OCI-LY3 (cell line): Measurements from ENCODE around the gene BACH2.

Experiments
- H2AFZ ChIP-seq: fragments of 200-600, 300-600 bp; shearing (Covaris generic); 2 replicates; pipeline ENCODE4 v1.6.0; 2014; ENCODE audit warnings: antibody characterized with exemption, low read depth, low read length
- H3K27ac ChIP-seq: fragments of 200-600, 300-600 bp; sonication (generic); 2 replicates; pipeline ENCODE4 v1.5.1; 2014; ENCODE audit warnings: mild to moderate bottlenecking, low read length, moderate library complexity, mixed read lengths
- H3K27me3 ChIP-seq: fragments of 200-600, 300-600 bp; sonication (generic); 2 replicates; pipeline ENCODE4 v1.6.1; 2014; ENCODE audit warnings: low read depth, low read length, mixed read lengths
- H3K36me3 ChIP-seq: fragments of 200-600, 300-600 bp; sonication (generic); replicated peaks from 2 replicates; pipeline ENCODE3; 2014; ENCODE audit warnings: low read depth, low read length, mixed read lengths
- H3K4me1 ChIP-seq: fragments of 300-600, 200-600 bp; sonication (generic); 2 replicates; pipeline ENCODE4 v1.6.1; 2014; ENCODE audit warnings: low read length, mixed read lengths
- H3K4me2 ChIP-seq: fragments of 200-600, 300-600 bp; sonication (generic); 2 replicates; pipeline ENCODE4 v1.6.1; 2014; ENCODE audit warnings: low read length, mixed read lengths
- H3K4me3 ChIP-seq: fragments of 300-600, 200-600 bp; sonication (generic); 2 replicates; pipeline ENCODE4 v1.5.1; 2014; ENCODE audit warnings: antibody characterized with exemption, mild to moderate bottlenecking, low read length, moderate library complexity
- H3K79me2 ChIP-seq: fragments of 300-600, 200-600 bp; shearing (Covaris generic); 2 replicates; pipeline ENCODE4 v1.6.1; 2014; ENCODE audit warnings: mild to moderate bottlenecking, low read length, mixed read lengths
- H3K9ac ChIP-seq: fragments of 300-600, 200-600 bp; shearing (Covaris generic); 2 replicates; pipeline ENCODE4 v1.6.0; 2014; ENCODE audit warnings: mild to moderate bottlenecking, low read length, moderate library complexity
- H3K9me3 ChIP-seq: fragments of 200-600, 300-600 bp; shearing (Covaris generic); 2 replicates; pipeline ENCODE4 v1.6.1; 2014; ENCODE audit warnings: low read length, mixed read lengths; ENCODE audit not compliant: insufficient read depth
- H4K20me1 ChIP-seq: fragments of 200-600, 300-600 bp; sonication (generic); 2 replicates; pipeline ENCODE4 v1.6.1; 2016; ENCODE audit warnings: low read length, mixed read lengths; ENCODE audit not compliant: insufficient read depth
- CTCF ChIP-seq: fragments of 200-600, 300-600 bp; sonication (generic); IDR thresholded peaks from 2 replicates; pipeline ENCODE4 v1.5.1; 2014; ENCODE audit warnings: antibody characterized with exemption, low read length, low read depth
- EZH2phosphoT487 ChIP-seq: fragments of 200-600 bp; shearing (Covaris generic); IDR thresholded peaks from 2 replicates; pipeline ENCODE4 v1.6.1; 2018; ENCODE audit warnings: antibody characterized with exemption, mixed run types, low read depth

BACH2 gene

GRCh38 chr6:90220273-90220672 is 76.4 kb downstream of the BACH2 start:
- Histone ChIP-seq H3K4me3 (no peak overlapping the region), H3K79me2 (no peaks in the 10 kb centered on the region), H3K27me3 (no peaks in the 10 kb centered on the region), H4K20me1 (no peaks in the 10 kb centered on the region), H3K4me1 (peaks cover 72% of the 10 kb centered on the region), H2AFZ (no peak overlapping the region), H3K9me3 (peaks cover 8% of the 10 kb centered on the region), H3K36me3 (peaks cover 23% of the 10 kb centered on the region), H3K27ac (peak overlapping the region; percentile 77; the same call in 1 of the 2 replicates), H3K4me2 (peak overlapping the region; percentile 82; the same call in 1 of the 2 replicates), H3K9ac (peak overlapping the region; percentile 14; the same call in 1 of the 2 replicates)
- TF ChIP-seq CTCF (no peak), EZH2phosphoT487 (no peak)

- no peaks in the 10 kb centered on the region for H3K27me3 ChIP-seq
- TF ChIP-seq CTCF (no peak), EZH2phosphoT487 (no peak)
- H3K9me3 ChIP-seq: peaks cover 8% of the 10 kb centered on the region
- peak overlapping the region; percentile 58 for H3K4me3 ChIP-seq
- peaks cover 23% of the 10 kb centered on the region for H3K36me3 ChIP-seq
- peaks cover 80% of the 10 kb centered on the region for H3K4me1 ChIP-seq
- H3K4me2 ChIP-seq: peak overlapping the region; percentile 82
- H2AFZ ChIP-seq: peak overlapping the region; percentile 37; the same call in 1 of the 2 replicates
- no peaks in the 10 kb centered on the region for H3K79me2 ChIP-seq
- peak overlapping the region; percentile 77 for H3K27ac ChIP-seq
- H4K20me1 ChIP-seq: no peaks in the 10 kb centered on the region
- peak overlapping the region; percentile 62; the same call in 1 of the 2 replicates for H3K9ac ChIP-seq
These were observed 77.2 kb downstream of the BACH2 start for GRCh38 chr6:90219209-90219985.

DNA sequence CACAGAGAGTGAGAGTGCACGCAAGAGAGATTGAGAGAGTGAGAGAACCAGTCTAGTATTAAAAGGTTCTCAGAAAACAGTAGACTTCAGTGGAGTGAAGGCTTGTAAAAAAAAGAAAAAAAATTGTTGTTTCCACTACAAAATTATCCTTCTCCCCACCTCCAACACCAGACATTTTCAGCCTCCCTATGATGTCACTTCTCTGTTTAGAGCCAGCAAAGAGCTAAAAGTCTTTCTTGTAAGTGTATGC is 77.8 kb downstream of the BACH2 start:
- TF ChIP-seq EZH2phosphoT487 (no peak), CTCF (no peak)
- Histone ChIP-seq H2AFZ (peak overlapping the region; percentile 37), H3K27ac (peak overlapping the region; percentile 77)

DNA sequence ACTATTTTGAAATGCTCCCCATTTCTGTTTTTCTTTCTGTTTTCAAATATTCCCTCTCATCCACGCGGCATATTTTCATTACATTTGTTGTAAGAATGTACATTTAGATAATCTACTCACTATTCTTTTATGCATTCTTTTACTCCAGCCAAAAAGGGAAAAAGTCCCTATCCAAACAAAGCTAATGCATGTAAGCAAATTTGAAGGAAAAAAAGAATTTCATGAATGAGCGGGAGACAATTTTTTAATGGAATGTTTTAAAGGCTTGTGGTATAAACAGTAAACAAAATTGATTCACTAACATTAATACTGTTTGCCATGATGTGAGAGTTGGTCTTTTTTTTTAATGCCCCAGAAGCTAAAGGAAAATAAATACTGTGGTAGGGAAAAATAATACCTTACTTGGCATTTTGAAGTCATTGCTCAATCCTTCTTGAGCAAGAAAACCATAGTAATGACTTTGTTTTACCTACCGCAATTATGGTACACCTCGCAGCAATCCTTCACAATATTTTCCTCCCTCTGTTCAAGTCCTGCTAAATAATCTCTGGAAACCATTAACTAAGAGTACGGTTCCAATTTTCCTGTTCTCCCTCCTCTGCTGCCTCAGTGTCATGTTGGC is 79.0 kb downstream of the BACH2 start:
- Histone ChIP-seq H3K27me3 (no peaks in the 10 kb centered on the region), H3K4me1 (peaks cover 95% of the 10 kb centered on the region), H3K4me3 (no peak overlapping the region), H4K20me1 (no peaks in the 10 kb centered on the region), H2AFZ (peak overlapping the region; percentile 42; the same call in 1 of the 2 replicates), H3K9ac (peak overlapping the region; percentile 62; the same call in 1 of the 2 replicates), H3K27ac (peak overlapping the region; percentile 77; the same call in 1 of the 2 replicates), H3K36me3 (peaks cover 10% of the 10 kb centered on the region), H3K9me3 (peaks cover 5% of the 10 kb centered on the region), H3K79me2 (no peaks in the 10 kb centered on the region), H3K4me2 (peak overlapping the region; percentile 82)
- TF ChIP-seq EZH2phosphoT487: no peak

More for the DNA sequence above, 77.8 kb downstream of the BACH2 start:
- Histone ChIP-seq H3K9ac (peak overlapping the region; percentile 62; the same call in 1 of the 2 replicates), H3K9me3 (peaks cover 8% of the 10 kb centered on the region), H4K20me1 (no peaks in the 10 kb centered on the region), H3K4me2 (peak overlapping the region; percentile 82), H3K79me2 (no peaks in the 10 kb centered on the region), H3K36me3 (peaks cover 19% of the 10 kb centered on the region), H3K4me1 (peaks cover 86% of the 10 kb centered on the region), H3K27me3 (no peaks in the 10 kb centered on the region), H3K4me3 (peak overlapping the region; percentile 58; the same call in 1 of the 2 replicates)
